Sigmoid colon (tissue), 7 donors: Measurements from ENCODE around the gene KCTD18. TPM values are rescaled to one million over a fixed set of nuclear protein-coding genes. Genes with fewer than 3 reads are reported as not detected.

Experiments used
- DNase-seq: peaks from one replicate; pipeline ENCODE4 v3.0.0-alpha.2; 2019
- H3K27ac ChIP-seq, 4 donors: fragments of 200-600 bp; sonication (generic); one replicate each; pipeline ENCODE4 v1.5.1; 2016 to 2019; ENCODE audit warnings: mild to moderate bottlenecking in 1 of 4
- H3K27me3 ChIP-seq, 3 donors: fragments of 200-600 bp; sonication (generic); one replicate each; pipeline ENCODE4 v1.5.1; 2019; ENCODE audit warnings: mild to moderate bottlenecking in 1 of 3
- H3K36me3 ChIP-seq, 4 donors: fragments of 200-600 bp; sonication (generic); one replicate each; pipeline ENCODE4 v1.5.1; 2016 to 2019
- H3K4me1 ChIP-seq, 4 donors: fragments of 200-600 bp; sonication (generic); one replicate each; pipeline ENCODE4 v1.5.1; 2017 to 2019
- H3K4me3 ChIP-seq, 4 donors: fragments of 200-600 bp; sonication (generic); one replicate each; pipeline ENCODE4 v1.5.1; 2017 to 2019; ENCODE audit warnings: mild to moderate bottlenecking in 2 of 4, moderate library complexity in 1 of 4
- H3K9me3 ChIP-seq, 4 donors: fragments of 200-600 bp in 3 of 4; sonication (generic) in 3 of 4; one replicate each; pipeline versions ENCODE4 v1.5.1 to v1.6.1; 2013 to 2019
- CTCF ChIP-seq, 4 experiments: fragments of 450-650 bp in 3 of 4; fragments of 200-600 bp in 1 of 4; IDR thresholded peaks; one replicate each; pipeline ENCODE4 v1.5.1; 2016 to 2019; ENCODE audit warnings: antibody characterized with exemption in 4 of 4, mild to moderate bottlenecking in 3 of 4, moderate library complexity in 2 of 4
- EP300 ChIP-seq, 4 donors: sonication (generic); formaldehyde crosslinking; IDR thresholded peaks; one replicate each; pipeline ENCODE4 v1.6.1; 2017; ENCODE audit warnings: antibody characterized with exemption in 4 of 4
- POLR2A ChIP-seq, 2 donors: fragments of 450-650 bp; IDR thresholded peaks; one replicate each; pipeline ENCODE4 v1.6.1; 2016; ENCODE audit warnings: antibody characterized with exemption in 2 of 2, mild to moderate bottlenecking in 2 of 2, moderate library complexity in 2 of 2
- POLR2AphosphoS5 ChIP-seq, 4 donors: sonication (generic); formaldehyde crosslinking; IDR thresholded peaks; one replicate each; pipeline ENCODE4 v1.6.1; 2017; ENCODE audit warnings: antibody characterized with exemption in 4 of 4
- WGBS, 2 donors: extraction: QIAGEN DNeasy Blood & Tissue Kit; methylation state at CpG; one replicate each; pipeline ENCODE4 v1.1.7; 2013; 5-methylcytosine and 5-hydroxymethylcytosine counted together
- intact Hi-C: fragments of 100-400 bp; cut with DNase I; formaldehyde crosslinking; loops from one replicate; pipeline ENCODE4 v1.15.1; 2023
- polyA plus RNA-seq, 3 donors: library from polyadenylated mRNA; stranded (reverse); fragments of 200-250 nt; gene quantifications; one replicate each; pipeline ENCODE4 v1.2.3, GENCODE V29; 2013
- total RNA-seq, 4 donors: library from RNA; depleted of rRNA; stranded (reverse); fragments of >200 nt; gene quantifications; one replicate each; pipeline ENCODE4 v1.1.0, GENCODE V29; 2016
- donor health status: healthy with polysubstance abuse.
- donor health status: Bipolar disorder and iron deficiency.
- donor health status: healthy.

Gene KCTD18
- total and polyA plus RNA-seq, 7 donors, result 10.5 to 33.9 (median 18.1) TPM

GRCh38 chr2:200492656-200493055, 17.2 kb downstream of the KCTD18 start:
- TF ChIP-seq POLR2A (IDR thresholded peaks at IDR 0.05) (no peak), POLR2AphosphoS5 (IDR thresholded peaks at IDR 0.05) (no peak), EP300 (IDR thresholded peaks at IDR 0.05) (no peak), CTCF (IDR thresholded peaks at IDR 0.05) (no peak)
- H3K4me1 ChIP-seq, result no peaks in the 10 kb centered on the region
- no peaks in the 10 kb centered on the region for H3K27me3 ChIP-seq
- no peak for DNase-seq
- H3K4me3 ChIP-seq, result no peak overlapping the region
- H3K9me3 ChIP-seq, result no peaks in the 10 kb centered on the region
- intact Hi-C loops, result no loop called here
- peaks cover 19 to 90% (median 27%) of the 10 kb centered on the region in 4 donors for H3K36me3 ChIP-seq
- no peak overlapping the region for H3K27ac ChIP-seq

GRCh38 chr2:200490001-200490400, 19.9 kb downstream of the KCTD18 start:
- H3K36me3 ChIP-seq, result peaks cover 8 to 63% (median 18%) of the 10 kb centered on the region in 4 donors
- no peak for DNase-seq
- WGBS, 2 donors, result 96 to 97% methylated on average over 22 of the region's 22 CpGs
- H3K27ac ChIP-seq, result no peak overlapping the region
- H3K4me1 ChIP-seq, result no peaks in the 10 kb centered on the region
- H3K27me3 ChIP-seq, result no peaks in the 10 kb centered on the region
- intact Hi-C loops, result no loop called here
- H3K4me3 ChIP-seq, result no peak overlapping the region
- TF ChIP-seq EP300 (IDR thresholded peaks at IDR 0.05) (no peak), POLR2A (IDR thresholded peaks at IDR 0.05) (no peak)
- H3K9me3 ChIP-seq, result no peaks in the 10 kb centered on the region

GRCh38 chr2:200488169-200488568, 21.7 kb downstream of the KCTD18 start:
- Histone ChIP-seq H3K27ac (no peak overlapping the region), H3K4me3 (no peak overlapping the region), H3K4me1 (no peaks in the 10 kb centered on the region), H3K9me3 (no peaks in the 10 kb centered on the region), H3K36me3 (peaks cover 8 to 46% (median 18%) of the 10 kb centered on the region in 4 donors), H3K27me3 (no peaks in the 10 kb centered on the region)
- DNase-seq, result no peak
- intact Hi-C loops, result no loop called here
- TF ChIP-seq EP300 (IDR thresholded peaks at IDR 0.05), result no peak
- no peak for TF ChIP-seq CTCF (IDR thresholded peaks at IDR 0.05)
- no peak for TF ChIP-seq POLR2AphosphoS5 (IDR thresholded peaks at IDR 0.05)
- TF ChIP-seq POLR2A (IDR thresholded peaks at IDR 0.05), result no peak
- WGBS, 2 donors, result 78 to 88% methylated on average over 4 of the region's 4 CpGs

GRCh38 chr2:200486529-200486928, 23.3 kb downstream of the KCTD18 start:
- no peak overlapping the region for H3K4me3 ChIP-seq
- H3K36me3 ChIP-seq, result peaks cover 6 to 30% (median 10%) of the 10 kb centered on the region in 4 donors
- H3K27me3 ChIP-seq, result no peaks in the 10 kb centered on the region
- intact Hi-C loops, result no loop called here
- H3K4me1 ChIP-seq, result peaks cover 0 to 1% (median 0%) of the 10 kb centered on the region in 4 donors
- 60 to 65% methylated on average over 2 of the region's 2 CpGs for WGBS, 2 donors
- H3K9me3 ChIP-seq, result no peaks in the 10 kb centered on the region
- no peak for DNase-seq
- TF ChIP-seq POLR2AphosphoS5 (IDR thresholded peaks at IDR 0.05) (no peak), POLR2A (IDR thresholded peaks at IDR 0.05) (no peak), CTCF (IDR thresholded peaks at IDR 0.05) (no peak), EP300 (IDR thresholded peaks at IDR 0.05) (no peak)
- no peak overlapping the region for H3K27ac ChIP-seq

GRCh38 chr2:200484934-200485333, 24.9 kb downstream of the KCTD18 start:
- Histone ChIP-seq H3K36me3 (peaks cover 0 to 14% (median 4%) of the 10 kb centered on the region in 4 donors), H3K27me3 (no peaks in the 10 kb centered on the region), H3K27ac (no peak overlapping the region), H3K4me3 (no peak overlapping the region), H3K4me1 (peaks cover 0 to 17% (median 7%) of the 10 kb centered on the region in 4 donors), H3K9me3 (no peaks in the 10 kb centered on the region)
- TF ChIP-seq EP300 (IDR thresholded peaks at IDR 0.05), result no peak
- intact Hi-C loops, result loop anchor here (5.0 kb wide), 1 partner anchor 178 kb away; the partner anchor contains the start of gene SPATS2L
- WGBS, 2 donors, result 83% methylated on average over 3 of the region's 3 CpGs
- no peak for DNase-seq

GRCh38 chr2:200483729-200484198, 26.1 kb downstream of the KCTD18 start:
- Histone ChIP-seq H3K4me1 (peaks cover 0 to 29% (median 19%) of the 10 kb centered on the region in 4 donors), H3K36me3 (peaks cover 0 to 4% (median 0%) of the 10 kb centered on the region in 4 donors), H3K4me3 (no peak overlapping the region), H3K27ac (no peak overlapping the region), H3K9me3 (no peaks in the 10 kb centered on the region), H3K27me3 (no peaks in the 10 kb centered on the region)
- TF ChIP-seq EP300 (IDR thresholded peaks at IDR 0.05) (no peak), CTCF (IDR thresholded peaks at IDR 0.05) (peak in 1 of 4 experiments; percentile 17)
- 16 to 50% methylated on average over 4 of the region's 4 CpGs for WGBS, 2 donors
- intact Hi-C loops, result loop anchor here (5.0 kb wide), 1 partner anchor 176 kb away; the partner anchor contains the start of gene SPATS2L
- DNase-seq, result no peak
